ENCODE data around the gene NANOS2. TPM values are rescaled to one million over a fixed set of nuclear protein-coding genes. Genes with fewer than 3 reads are reported as not detected.

Gene NANOS2
- total and polyA plus RNA-seq, 2 of the 13 experiments (the other 11 are each of a cell fraction or from before 2014, with no cell fraction given), result not detected

DNA sequence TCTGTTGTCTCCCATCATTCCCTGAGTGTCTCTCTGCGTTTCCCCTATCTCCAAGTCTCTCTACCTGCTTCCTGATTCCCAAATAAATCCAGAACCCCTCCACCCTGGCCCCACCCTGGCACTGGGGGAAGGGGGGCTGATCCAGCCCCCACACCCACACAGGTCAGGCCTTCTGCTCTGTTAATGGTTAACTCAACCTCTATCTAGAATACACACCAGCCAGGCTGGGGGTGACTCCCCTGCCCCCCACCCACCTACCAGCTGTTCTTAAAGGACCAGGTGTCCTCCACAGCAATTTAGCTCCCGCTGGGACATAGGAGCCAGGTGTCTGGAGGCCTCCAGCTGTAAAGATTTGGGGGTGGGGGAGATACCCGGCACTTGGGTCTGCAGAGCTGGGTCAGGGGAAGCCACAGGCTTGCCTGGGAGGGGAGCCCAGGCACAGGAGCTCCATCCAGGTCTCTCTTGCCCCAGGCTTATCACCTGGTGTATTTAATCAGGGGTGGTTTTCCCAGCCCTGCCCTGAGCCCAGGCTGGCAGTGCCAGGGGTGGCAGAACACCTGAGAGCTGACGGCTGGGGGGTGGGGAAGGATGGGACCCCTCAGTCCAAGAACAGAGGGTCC, 32.6 kb downstream of the NANOS2 start (continued):
- TF ChIP-seq RBM39 (IDR thresholded peaks at IDR 0.05; ENCODE audit: low read depth, low read length, poor library complexity, severe bottlenecking), result peak; percentile 11
- TF ChIP-seq, protein P1, sequence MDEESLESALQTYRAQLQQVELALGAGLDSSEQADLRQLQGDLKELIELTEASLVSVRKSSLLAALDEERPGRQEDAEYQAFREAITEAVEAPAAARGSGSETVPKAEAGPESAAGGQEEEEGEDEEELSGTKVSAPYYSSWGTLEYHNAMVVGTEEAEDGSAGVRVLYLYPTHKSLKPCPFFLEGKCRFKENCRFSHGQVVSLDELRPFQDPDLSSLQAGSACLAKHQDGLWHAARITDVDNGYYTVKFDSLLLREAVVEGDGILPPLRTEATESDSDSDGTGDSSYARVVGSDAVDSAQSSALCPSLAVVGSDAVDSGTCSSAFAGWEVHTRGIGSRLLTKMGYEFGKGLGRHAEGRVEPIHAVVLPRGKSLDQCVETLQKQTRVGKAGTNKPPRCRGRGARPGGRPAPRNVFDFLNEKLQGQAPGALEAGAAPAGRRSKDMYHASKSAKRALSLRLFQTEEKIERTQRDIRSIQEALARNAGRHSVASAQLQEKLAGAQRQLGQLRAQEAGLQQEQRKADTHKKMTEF (CRISPR knock-in tag; IDR thresholded peaks at IDR 0.05), result peak; percentile 59
- TF ChIP-seq, protein P2, sequence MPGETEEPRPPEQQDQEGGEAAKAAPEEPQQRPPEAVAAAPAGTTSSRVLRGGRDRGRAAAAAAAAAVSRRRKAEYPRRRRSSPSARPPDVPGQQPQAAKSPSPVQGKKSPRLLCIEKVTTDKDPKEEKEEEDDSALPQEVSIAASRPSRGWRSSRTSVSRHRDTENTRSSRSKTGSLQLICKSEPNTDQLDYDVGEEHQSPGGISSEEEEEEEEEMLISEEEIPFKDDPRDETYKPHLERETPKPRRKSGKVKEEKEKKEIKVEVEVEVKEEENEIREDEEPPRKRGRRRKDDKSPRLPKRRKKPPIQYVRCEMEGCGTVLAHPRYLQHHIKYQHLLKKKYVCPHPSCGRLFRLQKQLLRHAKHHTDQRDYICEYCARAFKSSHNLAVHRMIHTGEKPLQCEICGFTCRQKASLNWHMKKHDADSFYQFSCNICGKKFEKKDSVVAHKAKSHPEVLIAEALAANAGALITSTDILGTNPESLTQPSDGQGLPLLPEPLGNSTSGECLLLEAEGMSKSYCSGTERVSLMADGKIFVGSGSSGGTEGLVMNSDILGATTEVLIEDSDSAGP (CRISPR knock-in tag; IDR thresholded peaks at IDR 0.05; ENCODE audit: borderline replicate concordance), result peak; percentile 99
- no peak for TF ChIP-seq ZNF75D (CRISPR knock-in tag; IDR thresholded peaks at IDR 0.05; ENCODE audit: borderline replicate concordance)
- TF ChIP-seq ZBTB38 (CRISPR knock-in tag; IDR thresholded peaks at IDR 0.05), result no peak
- no peak for TF ChIP-seq ZNF607 (CRISPR knock-in tag; IDR thresholded peaks at IDR 0.05; ENCODE audit: borderline replicate concordance)
- TF ChIP-seq, protein P3, sequence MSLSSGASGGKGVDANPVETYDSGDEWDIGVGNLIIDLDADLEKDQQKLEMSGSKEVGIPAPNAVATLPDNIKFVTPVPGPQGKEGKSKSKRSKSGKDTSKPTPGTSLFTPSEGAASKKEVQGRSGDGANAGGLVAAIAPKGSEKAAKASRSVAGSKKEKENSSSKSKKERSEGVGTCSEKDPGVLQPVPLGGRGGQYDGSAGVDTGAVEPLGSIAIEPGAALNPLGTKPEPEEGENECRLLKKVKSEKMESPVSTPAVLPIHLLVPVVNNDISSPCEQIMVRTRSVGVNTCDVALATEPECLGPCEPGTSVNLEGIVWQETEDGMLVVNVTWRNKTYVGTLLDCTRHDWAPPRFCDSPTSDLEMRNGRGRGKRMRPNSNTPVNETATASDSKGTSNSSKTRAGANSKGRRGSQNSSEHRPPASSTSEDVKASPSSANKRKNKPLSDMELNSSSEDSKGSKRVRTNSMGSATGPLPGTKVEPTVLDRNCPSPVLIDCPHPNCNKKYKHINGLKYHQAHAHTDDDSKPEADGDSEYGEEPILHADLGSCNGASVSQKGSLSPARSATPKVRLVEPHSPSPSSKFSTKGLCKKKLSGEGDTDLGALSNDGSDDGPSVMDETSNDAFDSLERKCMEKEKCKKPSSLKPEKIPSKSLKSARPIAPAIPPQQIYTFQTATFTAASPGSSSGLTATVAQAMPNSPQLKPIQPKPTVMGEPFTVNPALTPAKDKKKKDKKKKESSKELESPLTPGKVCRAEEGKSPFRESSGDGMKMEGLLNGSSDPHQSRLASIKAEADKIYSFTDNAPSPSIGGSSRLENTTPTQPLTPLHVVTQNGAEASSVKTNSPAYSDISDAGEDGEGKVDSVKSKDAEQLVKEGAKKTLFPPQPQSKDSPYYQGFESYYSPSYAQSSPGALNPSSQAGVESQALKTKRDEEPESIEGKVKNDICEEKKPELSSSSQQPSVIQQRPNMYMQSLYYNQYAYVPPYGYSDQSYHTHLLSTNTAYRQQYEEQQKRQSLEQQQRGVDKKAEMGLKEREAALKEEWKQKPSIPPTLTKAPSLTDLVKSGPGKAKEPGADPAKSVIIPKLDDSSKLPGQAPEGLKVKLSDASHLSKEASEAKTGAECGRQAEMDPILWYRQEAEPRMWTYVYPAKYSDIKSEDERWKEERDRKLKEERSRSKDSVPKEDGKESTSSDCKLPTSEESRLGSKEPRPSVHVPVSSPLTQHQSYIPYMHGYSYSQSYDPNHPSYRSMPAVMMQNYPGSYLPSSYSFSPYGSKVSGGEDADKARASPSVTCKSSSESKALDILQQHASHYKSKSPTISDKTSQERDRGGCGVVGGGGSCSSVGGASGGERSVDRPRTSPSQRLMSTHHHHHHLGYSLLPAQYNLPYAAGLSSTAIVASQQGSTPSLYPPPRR (CRISPR knock-in tag; IDR thresholded peaks at IDR 0.05; ENCODE audit: borderline replicate concordance), result peak; percentile 83; the same call in 1 of the 2 replicates
- TF ChIP-seq TMF1 (CRISPR knock-in tag; IDR thresholded peaks at IDR 0.05; ENCODE audit: low read depth), result peak; percentile 58; the same call in 1 of the 2 replicates
- TF ChIP-seq ZNF138 (CRISPR knock-in tag; IDR thresholded peaks at IDR 0.05; ENCODE audit: low read depth), result no peak
- 0 out of 2 replicates have a peak, but pooled peaks have one; percentile 30 for TF ChIP-seq ZNF572 (CRISPR knock-in tag; IDR thresholded peaks at IDR 0.05)
- no peak for TF ChIP-seq TAF15 (IDR thresholded peaks at IDR 0.05; ENCODE audit: low read depth, low read length, poor library complexity, severe bottlenecking)
- TF ChIP-seq ZNF12 (CRISPR knock-in tag; IDR thresholded peaks at IDR 0.05), result peak; percentile 30; the same call in 1 of the 2 replicates
- TF ChIP-seq AKAP8 (CRISPR knock-in tag; IDR thresholded peaks at IDR 0.05), result peak; percentile 21
- peak; percentile 84 for TF ChIP-seq RARA (CRISPR knock-in tag; IDR thresholded peaks at IDR 0.05)
- TF ChIP-seq ZNF597 (CRISPR knock-in tag; IDR thresholded peaks at IDR 0.05), result no peak
- TF ChIP-seq NR2F2 (IDR thresholded peaks at IDR 0.05; ENCODE audit: borderline replicate concordance, low read depth), result peak; percentile 77; the same call in 1 of the 2 replicates
- 0 out of 2 replicates have a peak, but pooled peaks have one; percentile 6 for TF ChIP-seq PRMT3 (CRISPR knock-in tag; IDR thresholded peaks at IDR 0.05; ENCODE audit: borderline replicate concordance, low read depth)
- no peak for TF ChIP-seq HNRNPK (IDR thresholded peaks at IDR 0.05; ENCODE audit: low read depth, low read length, poor library complexity, severe bottlenecking)
- TF ChIP-seq SMC3 (IDR thresholded peaks at IDR 0.05; ENCODE audit: low read length), result no peak
- TF ChIP-seq FOXA3 (CRISPR knock-in tag; IDR thresholded peaks at IDR 0.05), result peak; percentile 77; the same call in 1 of the 2 replicates

All from HepG2 (cell line).